Transverse colon (tissue), 4 donors: ENCODE data around the gene DYNC1LI1. TPM values are rescaled to one million over a fixed set of nuclear protein-coding genes. Genes with fewer than 3 reads are reported as not detected.

Experiments used
- DNase-seq: peaks from one replicate; pipeline ENCODE4 v3.0.0-alpha.2; 2019
- H3K27ac ChIP-seq, 4 donors: fragments of 200-600 bp; sonication (generic); 2 replicates each; pipeline ENCODE4 v1.5.1; 2016 to 2018; ENCODE audit warnings: inconsistent platforms in 4 of 4
- H3K27me3 ChIP-seq: fragments of 200-600 bp; sonication (generic); 2 replicates; pipeline ENCODE4 v1.5.1; 2017; ENCODE audit warnings: inconsistent platforms
- H3K36me3 ChIP-seq, 4 donors: fragments of 200-600 bp; sonication (generic); 2 replicates each; pipeline ENCODE4 v1.5.1; 2017 to 2019; ENCODE audit warnings: inconsistent platforms in 4 of 4
- H3K4me1 ChIP-seq, 4 donors: fragments of 200-600 bp; sonication (generic); 2 replicates each; pipeline ENCODE4 v1.5.1; 2017 to 2020; ENCODE audit warnings: inconsistent platforms in 4 of 4
- H3K4me3 ChIP-seq, 4 donors: fragments of 200-600 bp; sonication (generic); 1 replicate in 1 of 4; 2 replicates in 3 of 4; pipeline versions ENCODE4 v1.5.1 to v1.6.1; 2017 to 2019; ENCODE audit warnings: inconsistent platforms in 4 of 4
- H3K9me3 ChIP-seq, 2 donors: fragments of 200-600 bp; sonication (generic); 2 replicates each; pipeline ENCODE4 v1.5.1; 2017 to 2019; ENCODE audit warnings: inconsistent platforms in 2 of 2
- CTCF ChIP-seq, 5 experiments: fragments of 200-600 bp in 3 of 5; fragments of 450-650 bp in 2 of 5; sonication (generic) in 3 of 5; IDR thresholded peaks; 1 replicate in 2 of 5; 2 replicates in 3 of 5; pipeline ENCODE4 v1.5.1; 2016 to 2017; ENCODE audit warnings: antibody characterized with exemption in 5 of 5, inconsistent platforms in 3 of 5, mild to moderate bottlenecking in 2 of 5, moderate library complexity in 1 of 5
- EP300 ChIP-seq: sonication (generic); formaldehyde crosslinking; IDR thresholded peaks from one replicate; pipeline ENCODE4 v1.6.1; 2017; ENCODE audit warnings: antibody characterized with exemption, low read depth
- POLR2A ChIP-seq: fragments of 450-650 bp; IDR thresholded peaks from one replicate; pipeline ENCODE4 v1.6.1; 2016; ENCODE audit warnings: antibody characterized with exemption, mild to moderate bottlenecking, moderate library complexity
- POLR2AphosphoS5 ChIP-seq, 3 donors: sonication (generic); formaldehyde crosslinking; IDR thresholded peaks; one replicate each; pipeline ENCODE4 v1.6.1; 2016; ENCODE audit warnings: antibody characterized with exemption in 3 of 3
- WGBS, 2 donors: methylation state at CpG; one replicate each; pipeline ENCODE4 v1.1.5; 2018; ENCODE audit warnings: low coverage in 1 of 2; 5-methylcytosine and 5-hydroxymethylcytosine counted together
- in situ Hi-C, 4 donors: fragments of 200-750 bp; cut with MboI; loops; one replicate each; pipeline versions ENCODE4 v1.15.0 to v1.15.1; 2017; ENCODE audit warnings: low sequenced_read_pairs in 3 of 4, low pct_ligation_motif_present in 1 of 4, low pct_unique_long_range_greater_than_20kb in 1 of 4
- intact Hi-C: fragments of 100-400 bp; cut with DNase I; formaldehyde crosslinking; loops from one replicate; pipeline ENCODE4 v1.15.1; 2023; ENCODE audit warnings: low total_unique reads
- total RNA-seq, 4 donors: library from RNA; depleted of rRNA; stranded (reverse); fragments of >200 nt; gene quantifications; one replicate each; pipeline ENCODE4 v1.1.0, GENCODE V29; 2016

The DYNC1LI1 gene
- total RNA-seq, 4 donors from 2014 or later: 2.4 to 25.9 (median 12.1) TPM

GRCh38 chr3:32544894-32545293 is 25.8 kb downstream of the DYNC1LI1 start:
- no peak overlapping the region for H3K27ac ChIP-seq
- DNase-seq: no peak
- no peaks in the 10 kb centered on the region for H3K9me3 ChIP-seq
- H3K4me1 ChIP-seq: no peaks in the 10 kb centered on the region
- H3K27me3 ChIP-seq: no peaks in the 10 kb centered on the region
- no peak overlapping the region for H3K4me3 ChIP-seq
- TF ChIP-seq CTCF (IDR thresholded peaks at IDR 0.05) (no peak), EP300 (no peak), POLR2A (no peak), POLR2AphosphoS5 (IDR thresholded peaks at IDR 0.05) (no peak)
- WGBS, 2 donors: 60 to 75% methylated on average over 1 to 2 of the region's 2 CpGs
- in situ Hi-C loops: no loop called here
- H3K36me3 ChIP-seq: peaks cover 0 to 19% (median 0%) of the 10 kb centered on the region in 4 donors
- intact Hi-C loops: no loop called here

- no peak for DNase-seq
- no peaks in the 10 kb centered on the region for H3K4me1 ChIP-seq
- H3K27ac ChIP-seq: no peak overlapping the region
- intact Hi-C loops (no loop called here), in situ Hi-C loops (no loop called here)
- TF ChIP-seq POLR2AphosphoS5 (IDR thresholded peaks at IDR 0.05) (no peak), CTCF (IDR thresholded peaks at IDR 0.05) (no peak), EP300 (no peak), POLR2A (no peak)
- H3K4me3 ChIP-seq: no peak overlapping the region
- WGBS, 2 donors: 83 to 95% methylated on average over 2 of the region's 2 CpGs
- peaks cover 0 to 22% (median 0%) of the 10 kb centered on the region in 4 donors for H3K36me3 ChIP-seq
- H3K27me3 ChIP-seq: no peaks in the 10 kb centered on the region
- H3K9me3 ChIP-seq: no peaks in the 10 kb centered on the region
Measured at GRCh38 chr3:32542807-32543206, 27.9 kb downstream of the DYNC1LI1 start.

DNA sequence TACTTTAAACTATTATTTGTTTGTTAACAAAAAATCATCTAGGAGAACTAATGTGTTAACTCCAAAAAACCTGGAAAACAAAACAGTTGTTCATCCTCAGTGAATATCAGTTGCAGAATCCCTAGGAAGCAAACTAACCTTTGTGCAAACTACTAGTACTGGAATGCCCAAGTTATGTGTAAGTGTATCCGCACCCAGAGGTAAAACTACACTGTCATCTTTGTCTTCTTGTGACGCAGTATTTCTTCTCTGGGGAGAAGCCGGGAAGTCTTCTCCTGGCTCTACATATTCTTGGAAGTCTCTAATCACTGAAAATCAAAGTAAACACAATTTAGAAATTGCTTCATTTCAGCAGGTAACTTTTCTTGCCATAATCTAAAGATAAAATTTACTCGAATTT is 29.8 kb downstream of the DYNC1LI1 start:
- Histone ChIP-seq H3K27ac (no peak overlapping the region), H3K4me1 (no peaks in the 10 kb centered on the region), H3K9me3 (no peaks in the 10 kb centered on the region), H3K4me3 (no peak overlapping the region), H3K36me3 (peaks cover 0 to 22% (median 2%) of the 10 kb centered on the region in 4 donors), H3K27me3 (no peaks in the 10 kb centered on the region)
- 84 to 89% methylated on average over 3 to 4 of the region's 4 CpGs for WGBS, 2 donors
- intact Hi-C loops: no loop called here
- TF ChIP-seq POLR2AphosphoS5 (IDR thresholded peaks at IDR 0.05): no peak
- no peak for TF ChIP-seq EP300
- TF ChIP-seq POLR2A: no peak
- no peak for TF ChIP-seq CTCF (IDR thresholded peaks at IDR 0.05)
- DNase-seq: no peak
- in situ Hi-C loops: no loop called here

DNA sequence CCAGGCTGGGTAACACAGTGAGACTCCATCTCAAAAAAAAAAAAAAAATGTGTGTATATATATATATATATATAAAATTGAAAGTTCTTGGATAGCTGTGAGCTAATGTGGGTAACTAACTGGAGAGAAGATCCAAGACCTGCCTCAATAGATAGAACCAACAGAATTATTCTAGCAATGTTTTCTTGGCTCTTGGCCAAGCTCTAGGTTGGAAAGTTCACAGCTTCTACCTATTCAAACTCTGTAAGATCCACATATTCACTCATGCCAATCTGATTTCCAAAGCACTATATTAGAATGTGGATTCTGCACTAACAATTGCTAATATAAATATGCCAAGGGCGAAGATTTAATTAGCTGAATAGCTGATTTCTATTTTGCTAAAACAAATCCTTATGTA is 38.2 kb downstream of the DYNC1LI1 start:
- Histone ChIP-seq H3K27ac (no peak overlapping the region), H3K4me3 (no peak overlapping the region), H3K36me3 (peaks cover 0 to 30% (median 13%) of the 10 kb centered on the region in 4 donors), H3K4me1 (no peaks in the 10 kb centered on the region), H3K27me3 (no peaks in the 10 kb centered on the region), H3K9me3 (no peaks in the 10 kb centered on the region)
- TF ChIP-seq POLR2AphosphoS5 (IDR thresholded peaks at IDR 0.05): no peak
- no peak for TF ChIP-seq POLR2A
- no peak for TF ChIP-seq EP300
- no peak for TF ChIP-seq CTCF (IDR thresholded peaks at IDR 0.05)
- in situ Hi-C loops (no loop called here), intact Hi-C loops (no loop called here)
- WGBS, 2 donors: 98 to 100% methylated on average over 1 of the region's 1 CpG
- DNase-seq: no peak
